Mammary epithelial cell (primary cell): ENCODE results near the gene PTPRA.

ENCODE experiments used
- CTCF ChIP-seq, 2 donors: IDR thresholded peaks in 1 of 2; conservative IDR thresholded peaks in 1 of 2; 2 replicates each; pipeline ENCODE4 v1.5.1; 2011 to 2012; ENCODE audit warnings: inconsistent platforms in 2 of 2, low read length in 2 of 2, mild to moderate bottlenecking in 2 of 2, control low read depth in 1 of 2, low read depth in 1 of 2; ENCODE audit not compliant: insufficient read depth in 1 of 2; ENCODE audit errors: extremely low read depth in 1 of 2
- EZH2 ChIP-seq: IDR thresholded peaks from 2 replicates; pipeline ENCODE4 v1.6.1; 2012; ENCODE audit warnings: low read length, inconsistent platforms, borderline replicate concordance

- TF ChIP-seq CTCF (conservative IDR thresholded peaks at IDR 0.05 in 1 of 2, IDR thresholded peaks at IDR 0.05 in 1 of 2; ENCODE audit: extremely low read depth in 1 of 2, insufficient read depth in 1 of 2, low read depth in 1 of 2, low read length in 2 of 2) = no peak
- no peak for TF ChIP-seq EZH2
These were observed 36.7 kb downstream of the PTPRA start for GRCh38 chr20:2909953-2910352.
